HG02571 (cell line): ENCODE measurements around the gene PCK1.
"Not testable (repeated sequence)": the region's sequence is repeated elsewhere in the genome, so short reads cannot be mapped to it uniquely, and the experiment has no call there.

Experiments
- ATAC-seq: cut with Tn5 transposase; IDR thresholded peaks from one replicate; pipeline ENCODE4 v1.9.1; 2021; ENCODE audit warnings: mild to moderate bottlenecking, moderate library complexity; ENCODE audit not compliant: unreplicated experiment

The PCK1 gene

GRCh38 chr20:57560554-57561355, at the start of gene PCK1:
PCK1 (plus strand) TSS chr20:57561110; CDS start chr20:57561412, 302 bp downstream.
- no peak for ATAC-seq

- ATAC-seq, result not testable (repeated sequence)
Measured at GRCh38 chr20:57511709-57512108, 49.2 kb upstream of the PCK1 start.

- no peak for ATAC-seq
Measured at GRCh38 chr20:57512432-57512831, 48.5 kb upstream of the PCK1 start.

GRCh38 chr20:57513199-57513598, 47.7 kb upstream of the PCK1 start:
- ATAC-seq, result no peak

GRCh38 chr20:57514273-57514751, 46.6 kb upstream of the PCK1 start:
- no peak for ATAC-seq

- no peak for ATAC-seq
Measured at GRCh38 chr20:57517904-57518303, 43.0 kb upstream of the PCK1 start.

- ATAC-seq, result no peak
Measured at GRCh38 chr20:57522380-57523140, 38.4 kb upstream of the PCK1 start.

- ATAC-seq, result no peak
Measured at GRCh38 chr20:57523782-57524181, 37.1 kb upstream of the PCK1 start.

GRCh38 chr20:57524511-57525176, 36.3 kb upstream of the PCK1 start, which contains the start of gene CTCFL:
CTCFL (minus strand) TSS chr20:57525140; CDS start chr20:57524205, 935 bp downstream.
- ATAC-seq, result no peak

GRCh38 chr20:57525328-57526086, 35.4 kb upstream of the PCK1 start:
- ATAC-seq, result no peak

- no peak for ATAC-seq
Measured at GRCh38 chr20:57526087-57526884, 34.6 kb upstream of the PCK1 start.

GRCh38 chr20:57526885-57527460, 33.9 kb upstream of the PCK1 start:
- no peak for ATAC-seq

GRCh38 chr20:57527728-57528127, 33.2 kb upstream of the PCK1 start:
- ATAC-seq, result no peak

GRCh38 chr20:57528148-57528547, 32.8 kb upstream of the PCK1 start:
- no peak for ATAC-seq

GRCh38 chr20:57529160-57529585, 31.7 kb upstream of the PCK1 start:
- no peak for ATAC-seq

GRCh38 chr20:57529810-57530209, 31.1 kb upstream of the PCK1 start:
- no peak for ATAC-seq

- no peak for ATAC-seq
Measured at GRCh38 chr20:57530327-57530981, 30.5 kb upstream of the PCK1 start.

GRCh38 chr20:57532104-57532503, 28.8 kb upstream of the PCK1 start:
- no peak for ATAC-seq

- no peak for ATAC-seq
Measured at GRCh38 chr20:57535297-57535696, 25.6 kb upstream of the PCK1 start.
